GM18508 (cell line): ENCODE measurements around the gene SUGP2.

ENCODE experiments used
- ATAC-seq: cut with Tn5 transposase; IDR thresholded peaks from one replicate; pipeline ENCODE4 v1.9.1; 2021; ENCODE audit warnings: moderate number of reproducible peaks; ENCODE audit not compliant: insufficient read depth, unreplicated experiment

The SUGP2 gene

GRCh38 chr19:18995804-18996241 lies 37.5 kb downstream of the SUGP2 start:
- ATAC-seq, result no peak

- no peak for ATAC-seq
Measured at GRCh38 chr19:18993115-18993514, 40.2 kb downstream of the SUGP2 start.

- no peak for ATAC-seq
Measured at GRCh38 chr19:18992696-18993095, 40.6 kb downstream of the SUGP2 start.

DNA sequence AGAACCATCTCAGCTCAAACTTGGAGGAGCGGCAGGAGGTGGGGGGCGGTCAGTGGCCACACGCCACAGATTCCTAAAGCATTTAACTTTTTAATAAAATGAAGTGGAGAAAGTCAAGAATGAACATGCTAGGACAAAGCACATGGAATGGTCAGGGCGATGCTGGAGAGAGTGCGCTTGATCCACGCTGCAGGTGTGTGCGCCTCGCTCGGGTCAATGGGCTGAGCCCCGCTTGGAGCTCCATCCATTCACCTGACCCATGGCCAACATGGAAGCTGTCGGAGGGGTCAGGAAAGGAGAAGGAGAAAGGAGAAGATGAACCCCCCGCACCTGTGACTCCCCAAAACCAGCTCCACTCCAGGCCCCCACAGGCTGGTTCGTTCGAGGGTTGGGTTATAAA lies 41.8 kb downstream of the SUGP2 start:
- ATAC-seq, result no peak

DNA sequence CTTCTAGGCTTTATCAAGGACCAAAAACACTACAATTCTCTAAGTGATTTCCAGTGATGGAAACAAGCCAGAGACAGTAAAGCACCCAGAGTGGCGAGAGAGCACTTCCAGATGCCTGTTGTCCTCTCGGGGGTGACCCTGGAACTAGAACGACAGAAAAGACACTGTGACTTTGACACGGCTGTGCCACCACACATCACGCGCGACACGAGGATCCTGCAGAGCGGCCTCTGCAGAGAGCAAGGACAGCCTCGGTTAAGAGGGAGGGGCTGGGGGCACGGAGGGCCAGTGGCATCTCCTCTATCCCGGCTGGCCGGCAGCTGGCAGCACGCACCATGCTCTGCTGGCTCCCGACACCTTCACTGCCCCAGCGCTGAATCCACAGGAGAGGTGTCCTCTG lies 42.3 kb downstream of the SUGP2 start:
- ATAC-seq, result no peak

DNA sequence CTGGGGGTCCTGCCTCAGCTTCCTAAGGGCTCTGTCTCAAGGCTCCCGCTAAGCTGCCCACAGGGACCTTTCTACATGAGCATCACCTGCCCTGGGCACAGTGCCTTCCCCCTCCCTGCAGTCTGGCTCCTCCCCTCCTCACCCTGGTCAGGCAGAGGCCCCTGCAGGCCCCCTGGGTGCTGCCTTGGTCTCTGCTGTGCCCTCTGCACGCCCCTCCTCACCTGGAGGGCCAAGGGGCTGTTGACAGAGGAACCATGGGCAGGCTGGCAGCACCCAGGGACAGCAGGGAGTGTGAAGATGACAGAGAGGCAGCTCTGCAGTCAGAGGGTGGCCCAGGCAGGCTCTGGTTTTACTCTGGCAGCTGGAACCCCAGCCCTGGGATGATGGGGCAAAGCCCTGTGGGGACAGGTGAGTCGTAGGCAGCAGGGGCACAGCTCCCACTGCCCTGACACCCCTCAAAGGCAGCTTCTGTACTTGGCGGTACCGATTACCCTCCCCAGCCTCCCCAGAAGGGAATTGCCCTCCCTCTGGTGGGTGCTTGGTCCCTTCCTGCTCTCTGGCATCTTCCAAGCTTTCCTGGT lies 43.1 kb downstream of the SUGP2 start:
- ATAC-seq, result no peak

DNA sequence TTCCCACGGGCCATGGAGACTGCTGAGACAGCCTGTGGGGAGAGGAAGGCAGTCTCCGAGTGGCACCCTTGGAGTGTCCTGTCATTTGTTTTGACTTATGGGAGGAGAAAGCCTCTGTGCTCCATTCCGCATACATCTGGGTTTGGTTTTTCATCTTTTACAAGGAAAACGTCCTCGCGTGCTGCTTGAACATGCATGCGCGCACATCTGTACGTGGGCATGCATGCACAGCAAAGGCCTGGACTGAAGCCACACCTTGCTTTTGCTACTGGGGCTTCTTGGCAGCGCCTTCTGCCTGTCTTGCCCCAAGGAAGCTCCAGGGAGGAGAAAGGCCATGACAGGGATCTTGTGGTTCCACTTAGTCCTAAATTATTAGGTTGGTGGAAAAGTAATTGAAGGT lies 44.0 kb downstream of the SUGP2 start:
- no peak for ATAC-seq

DNA sequence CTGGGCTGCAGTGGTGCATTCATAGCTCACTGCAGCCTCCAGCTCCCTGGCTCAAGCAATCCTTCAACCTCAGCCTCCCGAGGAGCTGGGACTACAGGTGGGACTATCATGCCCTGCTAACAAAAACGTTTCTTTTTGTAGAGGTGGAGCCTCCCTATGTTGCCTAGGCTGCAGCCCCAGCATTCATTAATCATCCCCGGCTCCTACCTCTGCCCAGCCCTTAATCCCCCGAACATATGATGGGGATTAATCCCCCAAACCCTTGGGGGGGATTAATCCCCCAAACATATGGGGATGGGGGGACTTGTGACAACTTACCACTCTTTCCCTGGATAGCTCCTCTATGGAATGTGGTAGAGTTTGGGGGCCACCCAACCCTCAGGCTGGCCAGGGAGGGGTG lies 45.9 kb downstream of the SUGP2 start:
- ATAC-seq, result no peak

- ATAC-seq, result no peak
Measured at GRCh38 chr19:18985257-18985656, 48.1 kb downstream of the SUGP2 start.

DNA sequence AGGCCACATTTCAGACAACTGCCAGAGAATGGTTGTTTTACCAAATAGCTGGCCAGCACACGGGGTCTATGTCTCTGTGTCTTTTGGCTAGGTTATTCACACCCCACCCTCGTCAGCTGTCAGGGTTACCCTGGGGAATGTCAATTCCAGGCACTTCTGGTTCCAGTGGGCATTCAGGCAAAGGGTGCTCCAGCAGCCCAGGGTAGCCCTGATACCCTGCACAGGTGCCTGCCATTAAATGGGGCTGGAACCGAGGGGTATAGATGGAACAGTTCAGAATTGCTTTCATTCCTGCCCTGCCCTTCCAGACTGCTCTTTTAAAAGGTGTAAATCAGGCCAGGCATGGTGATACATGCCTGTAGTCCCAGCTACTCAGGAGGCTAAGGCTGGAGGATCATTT lies 49.1 kb downstream of the SUGP2 start:
- ATAC-seq, result no peak

DNA sequence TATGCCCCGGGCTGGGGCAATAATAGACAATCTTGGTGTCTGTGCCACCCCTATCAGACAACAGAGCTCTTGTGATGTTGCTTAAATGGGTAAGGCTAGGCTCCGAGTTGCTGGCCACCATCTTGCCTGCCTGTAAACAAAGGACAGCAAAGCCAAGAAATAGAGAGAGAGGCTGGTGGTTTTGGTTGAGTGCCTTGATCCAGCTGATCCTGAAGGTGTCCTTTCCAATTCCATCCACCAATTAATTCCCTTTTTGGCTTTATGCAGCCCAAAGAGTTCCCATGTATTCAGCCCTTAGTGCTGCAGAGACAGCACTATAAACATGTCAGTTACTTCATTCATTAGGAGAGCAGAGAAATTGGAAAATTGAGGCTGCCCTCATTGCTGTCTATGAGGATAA lies 50.6 kb downstream of the SUGP2 start:
- ATAC-seq, result no peak

- ATAC-seq, result no peak
Measured at GRCh38 chr19:18980432-18981020, 52.8 kb downstream of the SUGP2 start.

DNA sequence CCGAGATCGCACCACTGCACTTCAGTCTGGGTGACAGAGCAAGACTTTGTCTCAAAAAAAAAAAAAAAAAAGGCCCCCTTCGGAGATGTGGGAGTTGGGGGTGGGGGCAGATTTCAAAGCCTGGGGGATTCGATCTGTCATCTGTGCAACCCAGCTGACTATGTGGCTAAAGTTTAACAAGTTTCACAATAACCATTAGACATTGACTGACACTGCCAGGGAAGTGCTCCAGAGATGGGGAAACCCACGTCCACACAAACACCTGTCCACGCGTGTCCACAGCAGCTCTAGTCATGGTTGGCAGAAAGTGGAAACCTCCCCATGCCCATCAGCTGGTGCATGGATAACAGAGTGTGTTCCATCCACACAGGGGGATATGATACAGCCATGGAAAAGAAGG lies 54.7 kb downstream of the SUGP2 start:
- ATAC-seq, result no peak

- no peak for ATAC-seq
Measured at GRCh38 chr19:18975869-18976268, 57.4 kb downstream of the SUGP2 start.

- ATAC-seq, result no peak
Measured at GRCh38 chr19:18975011-18975410, 58.3 kb downstream of the SUGP2 start.

- ATAC-seq, result no peak
Measured at GRCh38 chr19:18972851-18973250, 60.5 kb downstream of the SUGP2 start.

DNA sequence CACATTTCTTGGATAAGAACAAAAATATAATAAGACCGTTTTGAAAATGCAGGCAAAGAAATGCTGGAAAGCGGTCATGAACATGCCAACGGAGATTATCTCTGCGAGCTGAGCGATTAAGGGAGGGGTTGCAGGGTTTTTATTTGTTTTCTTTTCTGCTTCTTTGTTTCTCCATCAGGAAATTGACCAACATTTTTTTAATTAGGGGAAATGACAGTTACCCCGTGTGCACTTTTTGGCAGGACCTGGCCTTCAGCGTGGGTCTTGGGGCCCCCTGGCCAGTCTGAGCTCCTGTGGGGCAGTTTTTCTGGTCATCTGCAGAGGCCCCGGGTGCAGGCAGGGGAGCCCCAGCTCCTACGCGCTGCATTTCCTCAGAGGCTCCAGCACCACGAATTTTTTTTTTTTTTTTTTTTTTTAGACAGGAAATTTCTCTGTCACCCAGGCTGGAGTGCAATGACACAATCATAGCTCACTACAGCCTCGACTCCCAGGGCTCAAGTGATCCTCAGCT lies 61.0 kb downstream of the SUGP2 start:
- ATAC-seq, result no peak

DNA sequence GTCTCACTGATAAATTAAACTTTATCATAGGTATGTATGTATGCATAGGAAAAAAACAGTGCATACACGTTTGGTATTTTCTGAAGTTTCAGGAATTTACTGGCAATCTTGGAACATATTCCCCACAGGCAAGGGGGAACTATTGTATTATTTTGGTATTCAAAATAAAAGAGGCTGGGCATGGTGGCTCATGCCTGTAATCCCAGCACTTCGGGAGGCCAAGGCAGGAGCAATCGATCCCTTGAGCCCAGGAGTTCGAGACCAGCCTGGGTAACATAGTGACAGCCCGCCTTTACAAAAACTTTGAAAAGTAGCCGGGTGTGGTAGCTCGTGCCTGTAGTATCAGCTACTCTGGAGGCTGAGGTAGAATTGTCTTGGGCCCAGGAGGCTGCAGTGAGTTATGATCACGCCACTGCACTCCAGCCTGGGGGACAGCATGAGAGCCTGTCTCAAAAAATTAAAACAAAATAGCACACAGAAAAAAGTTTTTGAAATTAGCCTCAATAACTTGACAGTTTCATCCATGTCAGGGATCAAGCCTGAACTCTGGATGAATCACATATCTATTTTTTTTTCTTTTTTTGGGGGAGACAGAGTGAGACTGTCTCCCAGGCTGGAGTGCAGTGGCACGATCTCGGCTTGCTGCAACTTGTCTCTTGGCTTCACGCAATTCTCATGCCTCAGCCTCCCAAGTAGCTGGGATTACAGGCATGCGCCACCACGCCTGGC lies 63.2 kb downstream of the SUGP2 start:
- no peak for ATAC-seq

- no peak for ATAC-seq
Measured at GRCh38 chr19:18967358-18968146, 65.8 kb downstream of the SUGP2 start.

GRCh38 chr19:18966307-18966706 lies 67.0 kb downstream of the SUGP2 start:
- no peak for ATAC-seq

DNA sequence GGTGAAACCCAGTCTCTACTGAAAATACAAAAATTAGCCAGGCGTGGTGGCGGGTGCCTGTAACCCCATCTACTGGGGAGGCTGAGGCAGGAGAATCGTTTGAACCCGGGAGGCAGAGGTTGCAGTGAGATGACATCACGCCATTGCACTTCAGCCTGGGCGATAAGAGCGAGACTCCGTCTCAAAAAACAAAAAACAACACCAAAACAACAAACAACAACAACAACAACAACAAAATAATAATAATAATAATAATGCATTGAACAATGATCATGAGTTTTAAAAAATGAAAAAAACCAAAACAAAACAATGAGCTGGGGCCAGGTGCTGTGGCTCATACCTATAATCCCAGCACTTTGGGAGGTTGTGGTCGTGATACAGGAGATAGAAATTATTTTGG lies 69.2 kb downstream of the SUGP2 start:
- ATAC-seq, result no peak
